ENCODE measurements around the gene ZNF76. TPM values are rescaled to one million over a fixed set of nuclear protein-coding genes. Genes with fewer than 3 reads are reported as not detected.
A peak's percentile ranks its signal among the peaks of the same experiment; 100 is the strongest.

The ZNF76 gene
- total and polyA plus RNA-seq, 4 donors = 10.6 to 18.4 (median 12.4) TPM

DNA sequence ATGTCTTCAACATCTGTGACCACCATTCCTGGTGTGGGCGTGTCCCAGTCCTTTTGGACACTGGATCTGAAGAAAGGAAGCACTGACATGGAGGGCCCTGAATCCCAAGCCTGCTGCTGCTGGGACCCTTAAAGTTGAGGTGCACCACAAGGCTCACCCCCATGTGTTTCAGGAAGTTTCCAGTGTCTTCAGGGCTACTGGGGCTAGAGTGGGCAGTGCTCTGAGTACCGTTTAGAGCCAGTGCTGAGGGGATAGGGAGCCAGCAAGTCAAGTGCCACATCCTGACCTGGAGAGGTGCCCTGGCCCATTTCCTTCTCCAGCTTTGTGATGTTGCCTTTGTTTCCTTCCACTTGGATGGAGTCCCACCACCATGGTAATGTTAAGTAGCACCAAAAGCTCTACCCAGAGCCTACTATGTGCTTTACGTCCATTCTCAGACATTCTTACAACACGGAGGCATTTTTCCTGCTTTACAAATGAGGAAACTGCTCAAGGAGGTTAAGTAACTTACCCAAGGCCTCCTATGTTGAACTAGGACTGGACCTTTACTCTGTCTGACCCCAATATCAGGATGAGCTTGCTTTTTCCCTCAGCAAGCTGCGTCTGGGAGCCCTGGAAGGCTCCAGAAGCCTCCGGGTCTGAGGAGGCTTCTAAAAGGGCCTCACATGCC lies 37.5 kb downstream of the ZNF76 start:
- Histone ChIP-seq H3K9me3 (ENCODE audit: control insufficient read depth in 4 of 4, low read length in 3 of 4) (no peaks in the 10 kb centered on the region), H3K4me1 (ENCODE audit: control insufficient read depth in 4 of 4, insufficient read depth in 4 of 4, low read length in 3 of 4) (no peaks in the 10 kb centered on the region), H3K36me3 (ENCODE audit: control insufficient read depth in 4 of 4, insufficient read depth in 3 of 4, low read depth in 1 of 4, low read length in 3 of 4) (peaks cover 3 to 29% (median 10%) of the 10 kb centered on the region in 4 donors), H3K27me3 (ENCODE audit: control insufficient read depth in 4 of 4, insufficient read depth in 4 of 4, low read length in 3 of 4) (no peaks in the 10 kb centered on the region), H3K27ac (ENCODE audit: low read depth in 1 of 2, low read length in 2 of 2) (no peak overlapping the region), H3K9ac (ENCODE audit: low read depth in 1 of 2, low read length in 2 of 2) (no peak overlapping the region), H3K4me3 (ENCODE audit: low read depth in 1 of 3, low read length in 3 of 3) (no peak overlapping the region)
- no peak for DNase-seq (ENCODE audit: low spot score)
- TF ChIP-seq, protein P1, sequence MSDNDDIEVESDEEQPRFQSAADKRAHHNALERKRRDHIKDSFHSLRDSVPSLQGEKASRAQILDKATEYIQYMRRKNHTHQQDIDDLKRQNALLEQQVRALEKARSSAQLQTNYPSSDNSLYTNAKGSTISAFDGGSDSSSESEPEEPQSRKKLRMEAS (IDR thresholded peaks at IDR 0.05) = no peak
- TF ChIP-seq NR2F2 (IDR thresholded peaks at IDR 0.05) (no peak), YY1 (IDR thresholded peaks at IDR 0.05) (no peak), SP1 (IDR thresholded peaks at IDR 0.05) (no peak), EGR1 (IDR thresholded peaks at IDR 0.05; ENCODE audit: low read depth in 2 of 2) (no peak), TAF1 (conservative IDR thresholded peaks at IDR 0.05) (no peak), FOXA1 (IDR thresholded peaks at IDR 0.05) (no peak), HNF4A (conservative IDR thresholded peaks at IDR 0.05) (no peak), HNF4G (IDR thresholded peaks at IDR 0.05) (no peak), RAD21 (IDR thresholded peaks at IDR 0.05) (no peak)
- TF ChIP-seq, protein P2, sequence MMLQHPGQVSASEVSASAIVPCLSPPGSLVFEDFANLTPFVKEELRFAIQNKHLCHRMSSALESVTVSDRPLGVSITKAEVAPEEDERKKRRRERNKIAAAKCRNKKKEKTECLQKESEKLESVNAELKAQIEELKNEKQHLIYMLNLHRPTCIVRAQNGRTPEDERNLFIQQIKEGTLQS (IDR thresholded peaks at IDR 0.05) = no peak
- TF ChIP-seq, protein P3, sequence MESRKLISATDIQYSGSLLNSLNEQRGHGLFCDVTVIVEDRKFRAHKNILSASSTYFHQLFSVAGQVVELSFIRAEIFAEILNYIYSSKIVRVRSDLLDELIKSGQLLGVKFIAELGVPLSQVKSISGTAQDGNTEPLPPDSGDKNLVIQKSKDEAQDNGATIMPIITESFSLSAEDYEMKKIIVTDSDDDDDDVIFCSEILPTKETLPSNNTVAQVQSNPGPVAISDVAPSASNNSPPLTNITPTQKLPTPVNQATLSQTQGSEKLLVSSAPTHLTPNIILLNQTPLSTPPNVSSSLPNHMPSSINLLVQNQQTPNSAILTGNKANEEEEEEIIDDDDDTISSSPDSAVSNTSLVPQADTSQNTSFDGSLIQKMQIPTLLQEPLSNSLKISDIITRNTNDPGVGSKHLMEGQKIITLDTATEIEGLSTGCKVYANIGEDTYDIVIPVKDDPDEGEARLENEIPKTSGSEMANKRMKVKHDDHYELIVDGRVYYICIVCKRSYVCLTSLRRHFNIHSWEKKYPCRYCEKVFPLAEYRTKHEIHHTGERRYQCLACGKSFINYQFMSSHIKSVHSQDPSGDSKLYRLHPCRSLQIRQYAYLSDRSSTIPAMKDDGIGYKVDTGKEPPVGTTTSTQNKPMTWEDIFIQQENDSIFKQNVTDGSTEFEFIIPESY (IDR thresholded peaks at IDR 0.05) = no peak
- TF ChIP-seq, protein P4, sequence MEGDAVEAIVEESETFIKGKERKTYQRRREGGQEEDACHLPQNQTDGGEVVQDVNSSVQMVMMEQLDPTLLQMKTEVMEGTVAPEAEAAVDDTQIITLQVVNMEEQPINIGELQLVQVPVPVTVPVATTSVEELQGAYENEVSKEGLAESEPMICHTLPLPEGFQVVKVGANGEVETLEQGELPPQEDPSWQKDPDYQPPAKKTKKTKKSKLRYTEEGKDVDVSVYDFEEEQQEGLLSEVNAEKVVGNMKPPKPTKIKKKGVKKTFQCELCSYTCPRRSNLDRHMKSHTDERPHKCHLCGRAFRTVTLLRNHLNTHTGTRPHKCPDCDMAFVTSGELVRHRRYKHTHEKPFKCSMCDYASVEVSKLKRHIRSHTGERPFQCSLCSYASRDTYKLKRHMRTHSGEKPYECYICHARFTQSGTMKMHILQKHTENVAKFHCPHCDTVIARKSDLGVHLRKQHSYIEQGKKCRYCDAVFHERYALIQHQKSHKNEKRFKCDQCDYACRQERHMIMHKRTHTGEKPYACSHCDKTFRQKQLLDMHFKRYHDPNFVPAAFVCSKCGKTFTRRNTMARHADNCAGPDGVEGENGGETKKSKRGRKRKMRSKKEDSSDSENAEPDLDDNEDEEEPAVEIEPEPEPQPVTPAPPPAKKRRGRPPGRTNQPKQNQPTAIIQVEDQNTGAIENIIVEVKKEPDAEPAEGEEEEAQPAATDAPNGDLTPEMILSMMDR (IDR thresholded peaks at IDR 0.05; ENCODE audit: low read depth, low read length, missing input control) = no peak
- WGBS = 69% methylated on average over 6 of the region's 6 CpGs

DNA sequence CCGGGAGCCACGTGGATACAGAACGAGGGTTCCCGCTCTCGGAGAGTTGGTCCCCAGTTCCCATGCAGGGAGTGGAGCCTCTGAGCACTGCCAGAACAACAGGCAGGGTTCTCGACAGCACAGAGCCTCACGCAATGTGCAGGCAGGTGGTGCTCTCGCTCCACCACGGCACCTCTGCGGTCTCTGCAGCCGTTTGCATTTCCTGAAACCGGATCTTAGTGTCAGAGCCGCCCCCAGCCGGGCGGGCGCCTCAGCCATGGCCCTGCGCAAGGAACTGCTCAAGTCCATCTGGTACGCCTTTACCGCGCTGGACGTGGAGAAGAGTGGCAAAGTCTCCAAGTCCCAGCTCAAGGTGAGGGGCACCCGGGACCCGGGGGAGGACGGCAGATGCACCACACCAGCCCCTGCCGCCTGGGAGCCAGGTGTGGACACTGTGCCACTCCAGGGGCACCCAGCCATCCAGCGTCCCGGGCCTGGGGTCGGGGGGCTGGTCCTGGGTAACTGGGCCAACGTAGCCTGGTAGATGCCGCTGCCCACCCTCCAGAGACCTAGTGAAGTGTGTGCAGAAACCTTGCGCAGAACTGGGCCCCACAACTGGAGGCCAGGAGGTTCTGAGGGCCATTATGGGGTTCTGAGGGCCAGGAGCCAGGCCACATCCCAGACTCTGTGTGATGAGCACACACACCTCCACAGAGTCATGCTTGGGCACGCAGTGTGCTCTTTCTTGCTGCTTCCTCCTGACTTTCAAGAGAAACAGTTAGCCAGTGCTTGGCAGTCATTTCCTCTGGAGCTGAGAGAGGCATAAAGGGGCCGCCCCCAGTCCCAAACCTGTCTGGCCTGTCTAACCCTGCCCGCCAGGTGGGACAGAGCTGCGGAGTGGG lies 38.3 kb downstream of the ZNF76 start, which contains the start of gene DEF6:
TSS of gene DEF6 (plus strand) at position 218 of the 881 bp plus-strand sequence. CDS start at position 257, 39 bp downstream.
- Histone ChIP-seq H3K4me1 (ENCODE audit: control insufficient read depth in 4 of 4, insufficient read depth in 4 of 4, low read length in 3 of 4) (no peaks in the 10 kb centered on the region), H3K27me3 (ENCODE audit: control insufficient read depth in 4 of 4, insufficient read depth in 4 of 4, low read length in 3 of 4) (no peaks in the 10 kb centered on the region), H3K9ac (ENCODE audit: low read depth in 1 of 2, low read length in 2 of 2) (peak within 1 kb of the TSS in 1 of 2 donors; percentile 75), H3K4me3 (ENCODE audit: low read depth in 1 of 3, low read length in 3 of 3) (peak within 1 kb of the TSS; percentile 22 to 40 (median 36)), H3K9me3 (ENCODE audit: control insufficient read depth in 4 of 4, low read length in 3 of 4) (no peaks in the 10 kb centered on the region), H3K27ac (ENCODE audit: low read depth in 1 of 2, low read length in 2 of 2) (peak within 1 kb of the TSS; percentile 66 to 71), H3K36me3 (ENCODE audit: control insufficient read depth in 4 of 4, insufficient read depth in 3 of 4, low read depth in 1 of 4, low read length in 3 of 4) (peaks cover 0 to 22% (median 8%) of the 10 kb centered on the region in 4 donors)
- TF ChIP-seq, protein P5, sequence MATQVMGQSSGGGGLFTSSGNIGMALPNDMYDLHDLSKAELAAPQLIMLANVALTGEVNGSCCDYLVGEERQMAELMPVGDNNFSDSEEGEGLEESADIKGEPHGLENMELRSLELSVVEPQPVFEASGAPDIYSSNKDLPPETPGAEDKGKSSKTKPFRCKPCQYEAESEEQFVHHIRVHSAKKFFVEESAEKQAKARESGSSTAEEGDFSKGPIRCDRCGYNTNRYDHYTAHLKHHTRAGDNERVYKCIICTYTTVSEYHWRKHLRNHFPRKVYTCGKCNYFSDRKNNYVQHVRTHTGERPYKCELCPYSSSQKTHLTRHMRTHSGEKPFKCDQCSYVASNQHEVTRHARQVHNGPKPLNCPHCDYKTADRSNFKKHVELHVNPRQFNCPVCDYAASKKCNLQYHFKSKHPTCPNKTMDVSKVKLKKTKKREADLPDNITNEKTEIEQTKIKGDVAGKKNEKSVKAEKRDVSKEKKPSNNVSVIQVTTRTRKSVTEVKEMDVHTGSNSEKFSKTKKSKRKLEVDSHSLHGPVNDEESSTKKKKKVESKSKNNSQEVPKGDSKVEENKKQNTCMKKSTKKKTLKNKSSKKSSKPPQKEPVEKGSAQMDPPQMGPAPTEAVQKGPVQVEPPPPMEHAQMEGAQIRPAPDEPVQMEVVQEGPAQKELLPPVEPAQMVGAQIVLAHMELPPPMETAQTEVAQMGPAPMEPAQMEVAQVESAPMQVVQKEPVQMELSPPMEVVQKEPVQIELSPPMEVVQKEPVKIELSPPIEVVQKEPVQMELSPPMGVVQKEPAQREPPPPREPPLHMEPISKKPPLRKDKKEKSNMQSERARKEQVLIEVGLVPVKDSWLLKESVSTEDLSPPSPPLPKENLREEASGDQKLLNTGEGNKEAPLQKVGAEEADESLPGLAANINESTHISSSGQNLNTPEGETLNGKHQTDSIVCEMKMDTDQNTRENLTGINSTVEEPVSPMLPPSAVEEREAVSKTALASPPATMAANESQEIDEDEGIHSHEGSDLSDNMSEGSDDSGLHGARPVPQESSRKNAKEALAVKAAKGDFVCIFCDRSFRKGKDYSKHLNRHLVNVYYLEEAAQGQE (IDR thresholded peaks at IDR 0.05) = no peak
- TF ChIP-seq YY1 (IDR thresholded peaks at IDR 0.05) = no peak
- TF ChIP-seq, protein P2 (IDR thresholded peaks at IDR 0.05) = no peak
- no peak for TF ChIP-seq SP1 (IDR thresholded peaks at IDR 0.05)
- TF ChIP-seq NR2F2 (IDR thresholded peaks at IDR 0.05) = no peak
- TF ChIP-seq TAF1 (conservative IDR thresholded peaks at IDR 0.05) = no peak
- no peak for TF ChIP-seq HNF4A (conservative IDR thresholded peaks at IDR 0.05)
- TF ChIP-seq, protein P1 (IDR thresholded peaks at IDR 0.05) = no peak
- TF ChIP-seq HNF4G (IDR thresholded peaks at IDR 0.05) = no peak
- TF ChIP-seq, protein P4 (IDR thresholded peaks at IDR 0.05; ENCODE audit: low read depth, low read length, missing input control) = peak; percentile 60
- peak; percentile 82 to 86 for TF ChIP-seq RAD21 (IDR thresholded peaks at IDR 0.05)
- no peak for TF ChIP-seq GABPA (IDR thresholded peaks at IDR 0.05 in 1 of 2, conservative IDR thresholded peaks at IDR 0.05 in 1 of 2)
- DNase-seq (ENCODE audit: low spot score) = peak; percentile 69
- WGBS = 57% methylated on average over 35 of the region's 35 CpGs

Data from liver (tissue), 9 donors.